IPS DF 6.9 (cell line): ENCODE measurements around the gene TMEM61.
"Not testable (repeated sequence)": the region's sequence is repeated elsewhere in the genome, so short reads cannot be mapped to it uniquely, and the experiment has no call there.

ENCODE experiments used
- DNase-seq: peaks from one replicate; pipeline ENCODE4 v3.0.0-alpha.2; 2013; ENCODE audit warnings: low read depth, low spot score
- H3K27ac ChIP-seq: one replicate; pipeline ENCODE4 v1.5.1; 2013; ENCODE audit warnings: low read length, control low read depth
- H3K27me3 ChIP-seq: 2 replicates; pipeline ENCODE4 v1.6.1; 2013; ENCODE audit warnings: mild to moderate bottlenecking, low read length; ENCODE audit not compliant: control insufficient read depth, insufficient read depth
- H3K36me3 ChIP-seq: 2 replicates; pipeline ENCODE4 v1.6.1; 2013; ENCODE audit warnings: low read length; ENCODE audit not compliant: control insufficient read depth, insufficient read depth
- H3K4me1 ChIP-seq: 2 replicates; pipeline ENCODE4 v1.6.1; 2013; ENCODE audit warnings: low read length; ENCODE audit not compliant: control insufficient read depth, insufficient read depth
- H3K4me3 ChIP-seq: 2 replicates; pipeline ENCODE4 v1.5.1; 2013; ENCODE audit warnings: mild to moderate bottlenecking, low read length
- H3K9me3 ChIP-seq: 2 replicates; pipeline ENCODE4 v1.6.1; 2013; ENCODE audit warnings: low read length, inconsistent platforms; ENCODE audit not compliant: control insufficient read depth, insufficient read depth
- WGBS: extraction: QIAGEN DNeasy Blood & Tissue Kit; methylation state at CpG from one replicate; pipeline ENCODE4 v1.1.7; 2013; ENCODE audit warnings: mixed read lengths, missing lambda C conversion rate; ENCODE audit not compliant: insufficient read length, insufficient coverage; 5-methylcytosine and 5-hydroxymethylcytosine counted together

TMEM61 gene

DNA sequence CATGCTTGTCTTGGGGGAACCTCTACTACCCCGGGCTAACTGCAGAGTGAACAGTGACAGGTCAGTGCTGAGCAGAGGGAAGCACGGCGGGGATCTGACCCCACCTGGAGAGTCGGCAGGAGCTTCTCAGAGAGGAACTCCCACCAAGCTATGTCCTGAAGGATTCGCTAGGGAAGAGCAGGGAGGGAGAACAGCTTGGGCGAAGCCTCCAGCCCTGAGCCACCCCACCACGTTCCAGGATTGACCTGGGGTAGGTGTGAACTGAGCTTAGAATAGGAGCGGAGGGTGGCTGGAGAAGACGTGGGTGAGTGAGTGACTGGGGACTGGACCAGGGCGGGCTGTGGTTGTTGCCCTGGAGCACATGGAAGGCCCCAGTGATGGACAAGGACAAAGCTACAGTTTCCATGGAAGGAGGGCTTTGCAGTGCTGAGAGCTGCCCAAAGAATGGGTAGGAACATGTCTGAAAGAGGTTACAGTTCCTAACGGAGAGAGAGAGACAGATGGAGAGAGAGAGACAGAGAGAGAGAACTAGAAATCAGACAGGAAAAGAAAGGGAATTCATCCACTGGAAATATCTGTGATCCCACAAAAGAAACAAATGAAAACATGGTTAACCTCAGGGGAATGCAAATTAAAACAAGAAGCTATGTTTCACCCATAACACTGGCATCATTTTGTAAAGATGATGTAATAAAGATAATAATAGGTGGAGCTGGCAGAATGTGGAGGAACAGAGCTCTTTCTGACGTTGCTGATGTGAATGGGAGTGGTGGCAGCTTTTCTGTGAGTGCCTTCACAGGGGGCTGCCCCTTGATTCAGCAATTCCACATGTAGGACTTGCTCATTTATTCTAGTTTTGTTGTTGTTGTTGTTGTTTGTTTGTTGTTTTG lies 35.5 kb downstream of the TMEM61 start:
- no peaks in the 10 kb centered on the region for H3K9me3 ChIP-seq
- no peak for DNase-seq
- no peaks in the 10 kb centered on the region for H3K27me3 ChIP-seq
- no peak overlapping the region for H3K4me3 ChIP-seq
- H3K27ac ChIP-seq: no peak overlapping the region
- H3K36me3 ChIP-seq: no peaks in the 10 kb centered on the region
- peaks cover 1% of the 10 kb centered on the region; the same call in 1 of the 2 replicates for H3K4me1 ChIP-seq
- no CpG with 5 or more reads among the region's 12 CpGs for WGBS

GRCh38 chr1:55018395-55018794 lies 38.0 kb downstream of the TMEM61 start:
- DNase-seq: no peak
- no CpG with 5 or more reads among the region's 9 CpGs for whole genome bisulfite sequencing
- no peak overlapping the region for H3K4me3 ChIP-seq

GRCh38 chr1:55021942-55022546 lies 41.6 kb downstream of the TMEM61 start:
- no CpG with 5 or more reads among the region's 15 CpGs for WGBS
- no peaks in the 10 kb centered on the region for H3K4me1 ChIP-seq
- no peaks in the 10 kb centered on the region for H3K9me3 ChIP-seq
- no peak overlapping the region for H3K27ac ChIP-seq
- H3K36me3 ChIP-seq: no peaks in the 10 kb centered on the region
- H3K4me3 ChIP-seq: no peak overlapping the region
- H3K27me3 ChIP-seq: no peaks in the 10 kb centered on the region
- DNase-seq: peak; percentile 94

More at GRCh38 chr1:55018395-55018794, 38.0 kb downstream of the TMEM61 start:
- Histone ChIP-seq H3K27me3 (no peaks in the 10 kb centered on the region), H3K9me3 (no peaks in the 10 kb centered on the region), H3K36me3 (no peaks in the 10 kb centered on the region), H3K4me1 (no peaks in the 10 kb centered on the region), H3K27ac (no peak overlapping the region)

- H3K27me3 ChIP-seq, H3K9me3 ChIP-seq, H3K4me3 ChIP-seq, DNase-seq, H3K27ac ChIP-seq, H3K36me3 ChIP-seq, H3K4me1 ChIP-seq: not testable (repeated sequence)
- no CpG with 5 or more reads among the region's 10 CpGs for WGBS
These were observed 43.7 kb downstream of the TMEM61 start for GRCh38 chr1:55024163-55024562.

- H3K9me3 ChIP-seq, H3K36me3 ChIP-seq, H3K4me1 ChIP-seq, DNase-seq, H3K27ac ChIP-seq, H3K4me3 ChIP-seq, H3K27me3 ChIP-seq: not testable (repeated sequence)
- no CpG with 5 or more reads among the region's 3 CpGs for WGBS
These were observed 46.3 kb downstream of the TMEM61 start for GRCh38 chr1:55026682-55027081.

DNA sequence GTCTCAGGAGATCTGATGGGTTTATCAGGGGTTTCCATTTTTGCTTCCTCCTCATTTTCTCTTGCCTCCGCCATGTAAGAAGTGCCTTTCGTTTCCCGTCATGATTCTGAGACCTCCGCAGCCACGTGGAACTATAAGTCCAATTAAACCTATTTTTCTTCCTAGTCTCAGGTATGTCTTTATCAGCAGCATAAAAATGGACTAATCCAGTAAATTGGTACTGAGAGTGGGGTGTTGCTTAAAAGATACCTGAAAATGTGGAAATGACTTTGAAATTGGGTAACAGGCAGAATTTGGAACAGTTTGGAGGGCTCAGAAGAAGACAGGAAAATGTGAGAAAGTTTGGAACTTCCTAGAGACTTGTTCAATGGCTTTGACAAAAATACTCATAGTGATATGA lies 50.7 kb downstream of the TMEM61 start:
- H3K4me1 ChIP-seq, H3K4me3 ChIP-seq, H3K27me3 ChIP-seq, H3K9me3 ChIP-seq, H3K27ac ChIP-seq, DNase-seq, H3K36me3 ChIP-seq: not testable (repeated sequence)
- no CpG with 5 or more reads among the region's 5 CpGs for WGBS

GRCh38 chr1:55033265-55033614 lies 52.8 kb downstream of the TMEM61 start:
- DNase-seq: no peak
- WGBS: no CpG with 5 or more reads among the region's 7 CpGs
- Histone ChIP-seq H3K27me3 (no peaks in the 10 kb centered on the region), H3K9me3 (no peaks in the 10 kb centered on the region), H3K4me3 (no peak overlapping the region), H3K27ac (no peak overlapping the region), H3K4me1 (no peaks in the 10 kb centered on the region), H3K36me3 (no peaks in the 10 kb centered on the region)

GRCh38 chr1:55034476-55035133 lies 54.2 kb downstream of the TMEM61 start:
- Histone ChIP-seq H3K27ac (no peak overlapping the region), H3K9me3 (no peaks in the 10 kb centered on the region), H3K27me3 (no peaks in the 10 kb centered on the region; the same call in 1 of the 2 replicates), H3K4me3 (no peak overlapping the region), H3K4me1 (no peaks in the 10 kb centered on the region), H3K36me3 (no peaks in the 10 kb centered on the region)
- DNase-seq: no peak
- WGBS: no CpG with 5 or more reads among the region's 6 CpGs

DNA sequence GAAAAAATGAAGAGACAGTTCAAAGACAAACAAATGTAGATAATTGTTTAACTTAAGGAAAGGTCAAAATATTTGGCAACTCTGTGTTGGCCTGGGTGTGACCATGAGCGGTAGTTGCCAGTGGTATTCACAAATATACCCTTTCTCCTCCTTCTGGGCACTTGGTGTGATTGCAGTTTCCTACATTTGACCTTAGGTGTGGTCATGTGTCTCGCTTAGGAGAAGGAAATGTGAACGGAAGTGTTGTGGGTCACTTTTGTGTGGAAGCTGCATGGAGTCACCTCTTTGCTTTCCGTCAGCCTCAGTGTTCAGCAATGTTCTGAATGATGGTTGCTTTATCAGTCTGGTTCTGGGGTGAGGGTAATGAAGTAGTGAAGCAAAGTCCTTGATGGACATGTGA lies 55.5 kb downstream of the TMEM61 start:
- Histone ChIP-seq H3K4me3 (no peak overlapping the region), H3K27me3 (peaks cover 2% of the 10 kb centered on the region; the same call in 1 of the 2 replicates), H3K4me1 (no peaks in the 10 kb centered on the region), H3K27ac (no peak overlapping the region), H3K36me3 (no peaks in the 10 kb centered on the region), H3K9me3 (no peaks in the 10 kb centered on the region)
- no CpG with 5 or more reads among the region's 4 CpGs for WGBS
- DNase-seq: no peak

DNA sequence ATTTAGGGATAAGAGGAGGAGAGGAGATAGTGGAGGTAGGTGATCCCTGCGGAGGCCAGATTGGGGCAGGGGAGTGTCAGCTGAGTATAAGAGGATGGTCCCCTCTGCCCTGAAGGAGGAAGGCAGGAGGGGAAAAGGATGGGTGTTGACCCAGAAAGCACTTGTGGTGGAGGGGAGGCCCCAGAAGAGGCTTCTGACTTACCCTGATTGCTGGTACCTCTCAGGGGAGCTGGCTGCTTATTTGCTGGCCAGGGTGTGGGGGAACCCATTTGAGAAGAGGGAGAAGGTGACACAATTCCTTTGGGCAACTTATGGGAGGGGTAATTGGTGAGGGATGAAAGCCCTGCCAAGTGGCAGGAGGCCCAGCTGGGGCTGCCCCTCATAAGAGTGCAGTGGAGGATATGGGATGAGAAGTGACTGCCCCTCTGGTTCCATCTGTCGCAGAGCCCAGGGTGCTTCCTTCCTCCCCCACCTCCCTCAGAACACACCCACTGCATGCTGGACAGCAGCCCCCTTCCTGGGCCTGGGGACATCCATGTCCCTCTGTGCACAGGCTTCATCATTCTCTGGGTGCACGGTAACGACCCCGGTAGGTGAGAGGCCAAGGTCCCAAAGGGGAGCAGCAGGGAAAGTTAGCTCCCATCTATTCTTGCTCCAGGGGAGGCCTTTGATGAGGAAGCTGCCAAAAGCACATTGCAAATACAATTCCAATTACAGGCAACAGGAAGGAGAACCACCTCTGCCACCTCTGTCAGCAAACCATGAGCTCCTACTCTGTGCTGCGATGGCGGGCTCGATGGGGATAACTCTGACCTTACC lies 57.5 kb downstream of the TMEM61 start:
- H3K27me3 ChIP-seq: peaks cover 2% of the 10 kb centered on the region; the same call in 1 of the 2 replicates

More for the DNA sequence above, 57.5 kb downstream of the TMEM61 start:
- H3K4me3 ChIP-seq: no peak overlapping the region
- H3K9me3 ChIP-seq: no peaks in the 10 kb centered on the region
- no peak for DNase-seq
- no peak overlapping the region for H3K27ac ChIP-seq
- WGBS: no CpG with 5 or more reads among the region's 8 CpGs
- H3K4me1 ChIP-seq: no peaks in the 10 kb centered on the region; the same call in 1 of the 2 replicates
- H3K36me3 ChIP-seq: no peaks in the 10 kb centered on the region
